Stromal cell of bone marrow (primary cell): ENCODE results near the gene AK2.

ENCODE experiments used
- DNase-seq: peaks from one replicate; pipeline ENCODE4 v3.0.0-alpha.2; 2012; ENCODE audit warnings: low read depth

The AK2 gene

DNA sequence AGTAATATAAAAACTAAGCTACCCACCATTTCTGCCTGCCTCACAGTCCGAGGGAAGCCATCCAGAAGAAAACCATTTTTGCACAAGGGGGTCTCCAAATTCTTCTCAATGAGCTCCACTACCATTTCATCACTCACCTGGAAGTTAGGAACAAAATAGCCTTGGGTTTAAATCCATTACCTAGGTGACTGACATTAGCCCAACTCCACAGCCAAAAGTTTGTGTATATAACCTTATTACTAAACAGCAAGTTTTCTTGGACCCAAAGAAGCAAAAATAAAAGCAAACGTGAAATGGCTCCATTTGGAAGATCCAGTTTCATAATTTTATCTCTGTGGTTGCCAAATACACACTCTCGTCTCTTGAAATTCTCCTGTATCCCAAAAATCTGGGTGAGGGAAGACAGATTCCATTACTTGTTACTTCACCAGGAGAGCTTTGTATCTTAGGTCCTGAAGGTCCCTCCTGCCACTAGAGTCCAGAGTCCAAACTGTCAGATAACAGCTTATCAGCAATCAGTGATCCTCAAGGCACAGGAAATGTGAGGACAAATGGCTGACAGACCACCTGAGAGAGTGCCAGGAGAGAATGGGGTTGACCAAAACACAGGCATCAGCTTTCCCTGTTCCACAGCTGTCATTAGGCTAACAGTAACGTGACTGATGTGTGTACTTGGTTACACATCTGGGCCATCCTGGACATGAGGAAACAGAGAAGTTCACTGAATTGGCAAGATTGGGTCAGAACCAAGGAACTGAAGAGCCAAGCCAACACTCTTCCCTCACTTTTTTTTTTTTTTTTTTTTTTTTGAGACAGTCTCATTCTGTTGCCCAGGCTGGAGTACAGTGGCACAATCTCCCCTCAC is 14.9 kb downstream of the AK2 start:
- DNase-seq: no peak

DNA sequence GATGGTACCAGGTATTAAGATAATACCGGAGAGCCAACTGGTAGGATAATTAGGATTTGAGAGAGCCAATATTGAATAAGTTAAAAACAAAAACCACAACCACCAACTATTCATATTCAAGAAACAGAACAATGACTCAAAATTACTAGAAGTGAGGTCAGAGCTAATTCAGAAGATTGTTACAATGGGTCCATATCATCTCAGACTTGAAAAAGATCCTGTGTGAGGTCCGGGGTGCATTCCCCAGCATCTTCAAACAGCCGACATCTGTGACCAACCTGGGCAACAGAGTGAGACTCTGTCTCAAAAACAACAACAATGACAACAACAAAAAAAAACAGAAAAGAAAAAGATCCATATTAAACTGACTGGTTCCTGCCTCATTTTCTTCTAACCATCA is 18.6 kb downstream of the AK2 start:
- no peak for DNase-seq

DNA sequence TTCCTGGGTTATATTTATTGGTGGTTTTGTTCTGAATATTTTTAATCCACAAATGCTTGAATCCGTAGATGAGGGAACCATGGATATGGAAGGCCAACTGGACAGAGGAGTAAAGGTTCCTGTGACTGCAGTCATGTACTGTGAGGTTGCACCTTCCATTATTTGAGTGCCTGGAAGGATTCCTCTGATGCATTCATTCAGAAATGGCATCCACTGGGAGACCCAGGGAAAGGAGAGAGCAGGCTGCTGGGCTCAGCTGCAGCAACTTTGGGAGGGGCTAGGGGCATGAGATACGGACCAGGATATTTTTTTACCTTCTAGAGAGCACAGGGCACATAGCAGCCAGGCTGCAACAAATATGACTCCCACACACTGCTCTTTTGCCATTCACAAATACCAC is 19.5 kb downstream of the AK2 start:
- no peak for DNase-seq

DNA sequence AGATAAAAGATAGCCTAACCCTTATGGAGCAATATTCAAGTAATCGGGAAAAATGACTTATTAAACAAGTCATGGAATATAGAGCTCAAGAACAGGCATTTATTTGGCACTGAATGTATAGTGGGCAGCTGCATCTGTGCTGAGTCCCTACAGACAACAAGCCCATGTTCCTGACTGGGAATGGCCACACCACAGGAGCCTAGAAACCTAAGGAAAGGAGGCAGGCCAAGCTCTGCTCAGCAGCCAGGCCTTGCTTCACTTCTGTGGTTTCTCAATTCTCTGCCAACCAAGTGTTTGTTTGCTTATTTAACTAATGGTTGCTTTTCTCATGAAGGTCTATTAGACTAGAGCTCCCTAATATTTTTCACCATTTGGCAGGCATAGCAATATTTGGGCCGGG is 21.5 kb downstream of the AK2 start:
- DNase-seq: no peak

DNA sequence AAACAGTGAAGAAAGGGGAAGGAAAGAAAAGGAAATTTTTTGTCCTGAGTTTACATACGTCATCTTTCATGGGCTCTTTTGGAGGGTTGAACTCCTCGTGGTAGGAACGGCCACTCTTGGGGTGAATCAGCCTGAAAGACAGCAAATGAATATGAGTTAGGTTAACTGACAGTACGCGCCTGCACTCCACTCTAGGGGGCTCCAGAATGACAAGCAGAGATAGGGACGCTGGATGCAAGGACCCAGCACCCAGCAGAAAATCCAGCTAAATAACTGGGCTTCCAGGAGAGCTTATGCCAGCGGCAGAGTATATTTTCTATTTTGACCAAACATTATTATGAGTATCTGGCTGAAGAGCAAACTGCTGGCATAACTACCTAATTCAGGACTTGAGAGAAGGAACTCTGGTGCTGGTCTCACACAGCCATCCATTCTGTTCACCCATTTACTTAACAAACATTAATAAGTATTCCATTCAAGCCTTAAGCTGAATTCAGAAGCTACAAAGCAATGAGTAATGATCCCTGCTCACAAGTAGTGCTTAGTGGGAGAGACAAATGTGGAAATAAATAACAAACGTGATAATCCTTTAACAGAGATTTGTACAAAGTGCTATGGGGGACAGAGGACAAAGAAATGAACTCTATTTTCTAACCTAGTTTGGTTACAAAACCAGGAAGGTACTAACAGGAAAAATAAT is 22.1 kb downstream of the AK2 start:
- no peak for DNase-seq

DNA sequence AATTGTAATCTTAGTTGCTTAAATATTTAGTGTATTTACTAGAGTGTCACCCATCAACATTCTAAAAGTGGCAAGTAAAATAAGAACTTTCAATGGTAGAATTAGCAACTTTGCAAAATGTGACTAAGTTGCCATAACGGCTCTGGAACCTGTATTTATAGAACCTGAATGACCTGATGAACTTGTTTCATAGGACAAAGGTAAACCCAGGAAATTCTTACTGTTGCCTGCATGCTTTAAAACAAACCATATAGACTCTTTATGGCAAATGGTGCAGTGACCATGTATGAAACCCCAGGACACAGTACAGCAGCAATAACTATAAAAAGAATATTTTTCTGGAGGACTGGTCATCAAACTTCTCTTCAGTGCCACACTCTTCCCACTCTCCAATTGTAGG is 22.9 kb downstream of the AK2 start:
- no peak for DNase-seq

DNA sequence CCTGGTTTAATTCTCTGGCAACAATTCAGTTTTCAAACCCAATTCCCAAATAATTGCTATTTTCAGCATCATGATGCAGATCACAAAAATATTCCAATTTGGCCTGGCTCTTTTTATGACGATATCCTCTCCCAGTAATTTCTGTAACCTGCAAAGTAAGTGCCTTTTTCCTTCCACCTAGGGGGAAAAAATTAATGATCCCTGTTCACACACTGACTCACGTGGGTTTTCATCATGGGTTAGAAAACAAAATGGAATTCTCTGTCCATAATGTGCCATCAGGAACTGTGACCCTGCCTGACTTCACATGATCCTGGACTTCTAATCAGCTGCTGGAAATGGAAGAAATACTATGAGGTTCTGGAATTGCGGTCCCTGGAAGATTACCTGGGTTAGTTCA is 24.5 kb downstream of the AK2 start:
- DNase-seq: no peak

DNA sequence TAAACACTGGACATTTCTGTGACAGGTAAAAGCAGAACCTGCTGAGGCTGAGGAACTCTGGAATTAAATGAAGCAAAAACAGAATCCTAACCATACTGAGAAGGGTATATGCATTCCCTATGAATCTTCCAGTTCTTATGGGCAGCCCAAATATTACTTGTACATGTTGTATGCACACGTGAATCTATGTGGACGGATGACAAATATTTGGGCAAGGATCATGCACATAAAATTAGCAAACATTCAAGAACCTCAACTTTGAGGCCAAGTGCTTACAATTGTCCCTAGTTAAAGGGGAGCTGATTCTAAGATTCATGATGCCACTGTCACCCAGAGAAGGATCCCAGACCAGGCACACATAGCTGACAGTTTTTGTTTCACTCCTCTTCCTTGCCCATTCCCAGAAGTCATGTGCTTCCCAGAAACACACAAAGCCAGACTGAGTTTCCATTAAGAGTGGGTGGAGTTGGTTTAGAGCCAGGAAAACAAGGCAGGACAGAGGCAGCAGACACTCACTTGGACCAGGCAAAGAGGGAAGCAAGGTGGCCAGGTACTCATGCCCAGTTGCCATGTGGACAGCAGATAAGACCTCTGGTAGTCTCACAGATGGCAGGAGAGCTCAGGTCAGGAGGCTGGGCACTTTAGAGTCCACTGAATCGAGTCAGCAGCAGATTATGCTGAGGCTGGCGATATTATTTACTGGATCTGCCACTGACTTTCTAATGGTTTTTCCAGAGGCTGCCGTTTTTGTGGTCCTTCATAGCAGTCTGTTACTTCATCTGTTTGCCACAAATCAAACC is 25.6 kb downstream of the AK2 start:
- peak; percentile 75 for DNase-seq

DNA sequence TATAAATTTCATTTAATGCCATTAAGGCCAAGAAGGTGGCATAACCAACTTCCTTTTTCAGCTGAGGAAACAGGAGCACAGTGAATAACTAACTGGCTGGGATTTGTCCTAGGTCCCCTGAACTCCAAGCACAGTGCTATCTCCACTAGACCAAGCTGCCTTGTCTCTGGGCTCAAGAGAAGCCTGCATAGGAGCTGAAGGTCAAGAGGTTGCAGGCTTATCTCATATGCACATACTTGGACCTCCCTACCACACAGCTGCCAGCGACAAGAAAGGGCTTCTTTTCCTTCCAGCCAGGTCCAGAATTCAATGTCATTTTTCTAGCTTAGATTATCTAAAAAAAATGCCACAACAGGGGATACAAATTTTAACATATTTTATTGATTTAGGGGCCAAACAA is 27.1 kb downstream of the AK2 start:
- no peak for DNase-seq

DNA sequence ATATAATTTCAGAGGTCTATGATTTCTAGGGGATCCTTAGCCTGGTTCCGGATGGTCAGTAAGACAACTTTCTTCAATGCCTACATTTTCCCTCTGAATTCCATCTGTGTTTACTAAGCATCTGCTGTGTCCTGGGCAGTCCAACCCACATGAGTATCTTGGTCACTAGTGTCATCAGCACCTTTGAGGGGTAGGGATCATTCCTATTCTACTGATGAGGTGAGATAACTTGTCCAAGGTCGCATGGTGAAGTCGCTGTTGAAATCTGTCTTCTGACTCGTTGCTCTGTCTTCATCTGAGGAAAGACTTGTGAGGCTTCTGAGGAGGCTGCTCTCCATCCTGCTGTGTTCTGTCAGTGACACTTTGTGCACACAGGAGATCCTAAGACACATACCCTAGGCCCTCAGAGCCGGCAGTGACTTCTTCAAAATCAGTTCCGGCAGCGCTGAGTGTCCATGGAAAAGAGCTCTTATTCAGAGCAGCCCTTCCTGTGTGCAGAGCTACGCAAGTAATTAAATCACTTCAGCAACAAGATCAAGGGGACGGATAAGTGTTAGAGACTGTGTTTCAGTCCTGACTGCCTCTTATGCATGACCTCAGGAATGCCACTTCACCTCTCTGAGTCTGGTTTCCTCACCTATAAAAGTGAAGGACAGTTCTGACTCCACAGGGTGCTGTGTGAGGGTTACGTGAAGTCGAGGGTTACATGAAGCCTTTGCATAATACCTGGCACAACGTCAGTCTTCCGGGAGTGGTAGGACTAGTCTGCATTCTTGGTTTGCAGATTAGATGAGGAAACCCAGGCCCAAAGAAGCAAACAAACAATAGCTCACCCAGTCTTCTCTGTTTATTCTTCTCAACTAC is 28.4 kb downstream of the AK2 start:
- no peak for DNase-seq

DNA sequence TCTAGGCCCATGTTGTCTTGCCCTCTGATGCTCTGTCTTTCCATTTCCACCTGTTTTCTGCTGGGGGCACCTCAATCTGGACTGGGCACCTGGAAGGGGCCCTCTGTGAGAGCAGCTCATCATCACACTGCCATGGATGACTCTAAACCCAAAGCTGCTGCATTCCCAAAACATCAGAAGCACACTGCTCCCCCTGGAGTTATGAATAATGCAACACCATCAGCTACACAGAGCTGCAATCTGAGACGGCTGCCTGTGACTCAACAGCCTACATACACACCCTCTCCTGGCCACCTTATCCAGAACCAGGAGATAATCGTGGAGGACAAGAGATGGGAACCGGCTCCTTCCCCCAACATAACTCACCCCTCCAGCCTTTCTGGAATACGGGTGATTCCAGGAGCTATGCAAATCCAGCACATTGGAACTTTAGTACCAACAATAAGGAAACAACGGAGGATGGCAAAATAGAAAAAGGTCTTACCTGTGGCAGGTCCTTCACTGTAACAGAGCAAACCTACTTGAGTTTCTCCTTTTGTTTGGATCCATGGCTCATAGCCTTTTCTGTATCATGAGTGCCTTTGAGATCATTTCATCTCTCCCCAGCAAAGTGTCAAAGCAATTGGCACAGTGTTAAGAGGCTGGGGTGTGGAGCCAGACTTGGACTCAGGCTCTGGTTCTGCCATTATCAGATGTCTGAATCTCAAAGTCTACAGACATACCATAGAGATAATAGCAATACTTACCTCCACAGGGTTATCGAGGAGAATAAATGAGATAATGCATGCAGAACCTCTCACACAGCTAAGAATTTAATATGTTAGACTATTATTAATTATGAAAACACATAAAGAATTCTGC is 29.3 kb downstream of the AK2 start:
- DNase-seq: peak; percentile 93

DNA sequence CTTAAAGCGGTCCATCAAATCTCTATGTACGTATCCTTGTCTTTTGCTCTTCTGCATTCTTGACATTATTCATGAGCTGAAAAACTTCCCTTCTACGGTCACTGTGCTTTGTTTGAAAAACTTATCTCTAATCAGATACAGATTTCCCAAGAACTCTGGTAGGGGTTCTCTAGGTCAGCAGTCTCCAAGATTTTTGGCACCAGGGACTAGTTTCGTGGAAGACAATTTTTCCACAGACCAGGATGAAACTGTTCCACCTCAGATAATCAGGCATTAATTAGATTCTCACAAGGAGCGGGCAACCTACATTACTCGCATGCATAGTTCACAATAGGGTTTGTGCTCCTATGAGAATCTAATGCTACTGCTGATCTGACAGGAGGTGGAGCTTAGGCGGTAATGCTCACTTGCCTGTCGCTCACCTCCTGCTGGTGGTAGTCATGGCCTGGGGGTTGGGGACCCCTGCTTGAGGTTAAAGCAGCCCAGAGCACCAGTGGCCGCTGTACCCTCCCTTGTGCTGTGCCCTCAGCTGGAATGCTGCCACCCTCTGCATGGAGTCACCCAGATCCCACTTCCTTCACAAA is 30.8 kb downstream of the AK2 start:
- no peak for DNase-seq

DNA sequence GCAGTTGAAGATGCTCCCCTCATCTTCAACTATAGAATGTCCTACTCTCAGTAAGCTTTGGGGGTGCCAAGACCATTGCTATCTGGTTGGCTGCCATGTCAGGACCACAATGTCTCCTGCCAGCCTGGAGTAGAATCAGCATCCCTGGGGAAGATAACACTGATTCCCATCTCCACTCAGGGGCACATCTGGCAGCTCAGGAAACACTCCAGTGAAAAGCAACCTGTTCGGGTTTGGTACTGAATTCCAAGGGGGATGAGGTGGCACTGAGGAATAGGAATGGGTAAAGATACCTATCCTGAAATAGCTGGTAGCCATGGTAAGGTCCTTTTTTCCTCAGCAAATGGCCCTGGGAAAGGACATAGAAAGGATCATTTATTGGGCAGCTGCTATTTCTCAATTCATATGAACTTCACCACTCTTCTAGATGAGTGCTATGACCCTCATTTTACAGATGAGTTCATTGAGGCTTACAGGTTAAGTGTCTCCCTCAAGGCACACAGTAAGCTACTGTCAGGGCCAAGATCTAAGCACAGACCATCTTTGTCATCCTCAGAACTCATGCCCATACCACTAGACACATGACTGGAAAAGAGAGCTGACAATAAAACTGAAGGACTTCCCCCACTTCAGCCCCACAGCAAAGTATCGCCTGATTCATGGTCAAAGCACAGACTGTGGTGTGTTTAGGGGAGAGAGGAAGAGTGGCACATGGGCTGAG is 31.4 kb downstream of the AK2 start:
- no peak for DNase-seq

DNA sequence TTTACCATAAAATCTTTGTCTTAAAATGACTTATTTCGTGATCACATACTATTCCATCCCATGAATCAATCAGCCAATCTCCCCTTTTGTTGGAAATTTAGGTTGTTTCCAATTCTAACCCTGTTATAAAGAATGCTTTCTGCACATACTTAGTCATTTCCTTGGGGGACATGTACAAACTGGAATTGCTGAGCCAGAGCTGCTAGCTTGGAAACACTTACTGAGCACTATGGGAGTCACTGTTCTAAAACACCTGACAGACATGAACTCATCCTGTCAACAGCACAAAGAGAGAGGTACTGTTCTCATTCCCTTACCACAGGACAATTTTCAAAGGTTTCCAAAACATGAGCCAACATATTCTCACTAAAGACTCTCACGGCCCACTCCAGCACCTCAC is 32.1 kb downstream of the AK2 start:
- DNase-seq: peak; percentile 80

DNA sequence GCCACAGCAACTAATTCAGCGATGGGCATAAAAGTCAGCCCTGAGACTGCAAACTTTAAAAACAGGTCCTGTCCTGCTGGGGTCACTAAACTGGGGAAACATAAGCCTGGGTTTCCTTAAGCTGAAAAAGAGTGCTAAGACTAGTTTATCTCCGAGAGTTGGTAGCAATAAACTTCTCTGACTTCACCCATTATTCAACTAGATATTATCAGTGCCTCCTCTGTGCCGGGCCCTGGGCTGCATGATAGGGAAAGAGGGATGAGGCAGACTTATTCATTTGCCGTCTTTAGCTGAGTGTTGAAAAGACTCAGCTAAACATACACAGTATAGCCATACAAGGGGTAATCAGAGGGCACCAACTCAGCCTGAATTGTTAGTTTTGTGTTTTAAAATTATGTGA is 33.0 kb downstream of the AK2 start:
- DNase-seq: no peak

DNA sequence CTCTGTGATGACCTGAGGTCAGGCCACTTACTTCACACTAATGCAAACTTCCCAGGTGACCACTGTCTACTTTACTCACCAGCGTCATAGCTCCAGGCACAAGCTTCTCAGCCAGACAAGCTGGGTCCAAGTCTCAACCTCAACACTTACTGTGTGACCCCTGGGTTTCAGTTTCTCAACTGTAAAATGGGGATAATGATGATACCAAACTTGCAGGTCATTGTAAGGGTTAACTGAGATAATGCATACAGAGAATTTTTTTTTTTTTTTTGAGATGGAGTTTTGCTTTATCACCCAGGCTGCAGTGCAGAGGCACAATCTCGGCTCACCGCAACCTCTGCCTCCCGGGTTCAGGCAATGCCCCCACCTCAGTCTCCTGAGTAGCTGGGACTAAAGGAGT is 34.7 kb downstream of the AK2 start:
- DNase-seq: no peak

DNA sequence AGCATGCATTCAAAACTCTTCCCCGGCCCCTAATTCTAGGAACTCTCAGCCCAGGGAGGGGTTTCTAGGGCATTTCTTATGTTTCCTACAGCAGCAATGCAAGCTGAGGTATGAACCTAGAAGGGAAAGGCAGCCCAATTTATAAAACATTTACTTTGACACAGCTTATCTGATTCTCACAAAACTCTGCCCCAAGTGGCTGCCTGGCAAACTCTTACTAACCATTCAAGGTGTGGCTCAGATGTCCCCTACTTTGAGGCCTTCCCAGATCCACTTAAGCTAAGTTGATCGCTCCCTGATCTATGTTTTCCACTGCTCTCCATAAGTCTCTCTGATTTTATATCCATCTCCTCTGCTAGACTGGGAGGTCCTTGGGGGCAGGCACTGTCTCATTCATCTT is 35.4 kb downstream of the AK2 start:
- DNase-seq: no peak

DNA sequence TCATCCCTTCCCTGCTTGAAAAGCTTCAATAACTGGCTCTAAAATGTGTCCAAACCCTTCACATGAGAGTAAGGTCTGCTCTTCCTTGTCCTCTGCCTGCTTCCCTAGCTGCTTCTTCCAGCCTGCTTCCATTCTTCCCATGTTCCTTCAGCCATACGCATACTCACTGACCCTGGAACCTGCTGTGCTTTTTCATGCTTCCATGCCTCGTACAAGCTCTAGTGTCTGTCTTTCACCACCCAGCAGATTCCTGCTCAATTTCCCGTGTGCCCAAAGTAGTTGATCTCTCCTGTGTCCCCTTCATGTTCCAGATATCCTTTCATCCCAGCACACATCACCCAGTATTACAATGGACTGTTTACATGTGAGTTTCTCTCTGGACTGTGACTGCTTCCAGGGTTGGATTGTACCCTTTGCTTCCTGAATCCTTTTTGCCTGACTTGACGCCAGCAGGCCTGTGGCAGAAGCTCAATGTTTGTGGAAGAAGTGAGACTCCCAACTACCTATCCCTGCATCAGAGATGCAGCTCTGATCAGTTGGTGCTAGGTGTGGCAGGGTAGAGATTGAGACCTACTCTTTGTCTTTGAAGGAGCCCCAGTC is 36.2 kb downstream of the AK2 start:
- DNase-seq: no peak

DNA sequence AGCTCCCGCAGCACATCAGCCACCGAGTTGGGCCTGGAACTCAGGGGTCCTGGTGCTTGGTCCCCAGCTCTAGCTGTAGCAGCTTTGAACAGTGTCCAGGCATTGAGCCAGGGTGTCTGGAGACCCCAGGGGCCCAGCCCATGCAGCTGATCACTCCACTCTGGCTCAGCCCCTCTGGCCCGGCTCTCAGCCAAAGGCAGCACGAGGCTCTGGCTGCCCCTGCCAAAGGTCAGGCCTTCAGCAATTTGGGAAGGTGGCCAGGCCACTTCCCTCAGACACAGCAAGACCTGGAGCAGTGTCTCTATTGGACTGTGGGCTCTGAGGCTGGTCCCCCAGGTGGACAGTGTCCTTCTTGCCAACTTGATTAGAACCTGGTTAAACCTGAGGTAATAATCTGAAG is 37.7 kb downstream of the AK2 start:
- no peak for DNase-seq
